GM21576 (cell line): ENCODE data around the gene CNPY3.

Experiments used
- ATAC-seq: cut with Tn5 transposase; IDR thresholded peaks from one replicate; pipeline ENCODE4 v1.9.1; 2021; ENCODE audit warnings: mild to moderate bottlenecking, moderate library complexity; ENCODE audit not compliant: unreplicated experiment

CNPY3 gene

DNA sequence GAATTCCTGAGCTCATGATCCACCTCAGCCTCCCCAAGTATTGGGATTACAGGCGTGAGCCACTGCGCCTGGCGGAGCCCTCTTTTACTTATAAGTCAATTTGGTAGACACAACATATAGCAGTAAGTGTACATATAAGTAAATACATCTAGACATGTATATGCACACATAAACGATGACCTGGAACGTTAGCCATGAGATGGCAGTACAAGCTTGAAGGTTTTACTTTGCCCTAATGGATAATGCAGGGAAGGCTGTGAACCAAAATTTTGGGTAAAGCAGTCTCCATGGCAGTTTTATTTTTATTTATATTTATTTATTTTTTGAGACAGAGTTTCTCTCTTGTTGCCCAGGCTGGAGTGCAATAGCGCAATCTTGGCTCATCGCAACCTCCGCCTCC is 28.8 kb downstream of the CNPY3 start:
- ATAC-seq: no peak

DNA sequence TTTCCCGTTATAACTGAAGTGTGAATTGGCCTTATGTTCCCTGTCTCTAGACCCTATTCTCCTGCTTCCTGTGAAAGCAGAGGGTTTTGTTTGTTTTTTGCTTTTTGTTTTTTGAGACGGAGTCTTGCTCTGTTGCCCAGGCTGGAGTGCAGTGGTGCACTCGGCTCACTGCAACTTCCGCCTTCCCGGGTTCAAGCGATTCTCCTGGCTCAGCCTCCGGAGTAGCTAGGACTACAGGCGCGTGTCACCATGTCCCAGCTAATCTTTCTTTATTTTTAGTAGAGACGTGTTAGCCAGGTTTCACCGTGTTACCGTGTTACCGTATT is 30.6 kb downstream of the CNPY3 start:
- no peak for ATAC-seq

DNA sequence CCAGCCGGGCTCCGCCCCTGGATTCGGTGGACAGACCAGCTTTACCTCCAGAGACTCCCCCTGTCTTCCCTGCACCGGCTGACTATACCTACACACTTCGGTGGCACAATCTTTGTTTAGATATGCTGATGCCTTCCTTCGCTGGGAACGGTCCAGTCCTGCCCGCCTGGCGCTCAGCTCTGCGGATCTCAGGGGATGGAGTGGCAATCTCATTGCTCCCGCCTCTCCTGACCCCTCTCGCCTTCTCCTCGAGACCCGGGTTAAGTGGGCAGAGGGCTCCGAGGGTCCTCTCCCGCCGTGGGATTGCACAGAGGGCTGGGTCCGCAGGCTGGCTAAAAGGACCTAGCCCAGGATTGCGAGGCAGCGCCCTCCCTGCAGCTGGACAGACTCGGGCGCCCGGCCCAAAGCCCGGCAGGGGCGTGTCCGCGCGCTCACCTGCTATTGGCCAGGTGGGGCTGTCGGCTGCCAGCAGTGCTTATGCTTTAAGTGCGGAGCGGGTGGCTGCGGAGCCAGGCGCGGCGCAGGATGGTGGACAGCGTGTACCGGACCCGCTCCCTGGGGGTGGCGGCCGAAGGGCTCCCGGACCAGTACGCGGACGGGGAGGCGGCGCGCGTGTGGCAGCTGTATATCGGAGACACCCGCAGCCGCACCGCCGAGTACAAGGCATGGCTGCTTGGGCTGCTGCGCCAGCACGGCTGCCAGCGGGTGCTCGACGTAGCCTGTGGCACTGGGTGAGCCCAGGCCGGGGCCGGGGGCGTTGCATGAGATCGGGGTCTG is 31.2 kb downstream of the CNPY3 start, which contains the start of gene GNMT:
Gene GNMT, plus strand, starts transcription at position 512 of the 777 bp plus-strand sequence. Its CDS starts 14 bp downstream, at position 526.
- ATAC-seq: no peak

DNA sequence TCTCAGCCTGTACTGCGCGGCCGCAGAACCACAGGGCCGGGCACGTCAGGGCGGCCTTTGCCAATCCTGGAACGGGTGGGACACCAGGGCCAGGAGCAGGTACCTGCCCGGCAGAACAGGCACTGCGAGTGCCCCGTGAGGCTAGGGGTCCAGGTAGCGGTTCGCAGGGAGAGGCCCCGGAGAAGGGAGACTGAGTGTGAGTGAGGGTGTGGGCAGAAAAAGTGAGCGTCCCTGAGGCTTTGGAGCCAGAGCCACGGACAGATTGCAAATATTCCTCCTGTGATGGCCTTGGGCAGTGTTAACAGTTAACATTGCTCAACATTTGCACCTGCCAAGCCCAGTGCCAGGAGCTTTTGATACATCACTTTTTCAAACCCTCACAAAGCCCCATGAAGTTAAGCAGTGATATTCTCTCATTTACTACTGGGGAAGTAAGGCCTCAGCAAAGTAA is 31.8 kb downstream of the CNPY3 start:
- ATAC-seq: no peak

DNA sequence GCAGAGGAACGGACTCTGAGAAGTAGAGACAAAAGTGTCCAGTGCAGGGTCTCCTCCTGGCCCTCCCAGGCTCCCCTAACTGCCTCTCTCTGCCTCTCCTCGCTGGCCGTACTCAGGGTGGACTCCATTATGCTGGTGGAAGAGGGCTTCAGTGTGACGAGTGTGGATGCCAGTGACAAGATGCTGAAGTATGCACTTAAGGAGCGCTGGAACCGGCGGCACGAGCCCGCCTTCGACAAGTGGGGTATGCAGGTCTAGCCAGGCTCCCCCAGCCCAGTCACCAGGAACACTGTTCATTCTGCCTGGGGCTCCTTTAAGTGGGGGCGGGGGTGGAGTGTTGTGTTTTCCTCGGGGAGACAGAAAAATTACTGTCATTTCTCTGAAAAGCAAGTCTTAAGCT is 32.8 kb downstream of the CNPY3 start:
- ATAC-seq: no peak

DNA sequence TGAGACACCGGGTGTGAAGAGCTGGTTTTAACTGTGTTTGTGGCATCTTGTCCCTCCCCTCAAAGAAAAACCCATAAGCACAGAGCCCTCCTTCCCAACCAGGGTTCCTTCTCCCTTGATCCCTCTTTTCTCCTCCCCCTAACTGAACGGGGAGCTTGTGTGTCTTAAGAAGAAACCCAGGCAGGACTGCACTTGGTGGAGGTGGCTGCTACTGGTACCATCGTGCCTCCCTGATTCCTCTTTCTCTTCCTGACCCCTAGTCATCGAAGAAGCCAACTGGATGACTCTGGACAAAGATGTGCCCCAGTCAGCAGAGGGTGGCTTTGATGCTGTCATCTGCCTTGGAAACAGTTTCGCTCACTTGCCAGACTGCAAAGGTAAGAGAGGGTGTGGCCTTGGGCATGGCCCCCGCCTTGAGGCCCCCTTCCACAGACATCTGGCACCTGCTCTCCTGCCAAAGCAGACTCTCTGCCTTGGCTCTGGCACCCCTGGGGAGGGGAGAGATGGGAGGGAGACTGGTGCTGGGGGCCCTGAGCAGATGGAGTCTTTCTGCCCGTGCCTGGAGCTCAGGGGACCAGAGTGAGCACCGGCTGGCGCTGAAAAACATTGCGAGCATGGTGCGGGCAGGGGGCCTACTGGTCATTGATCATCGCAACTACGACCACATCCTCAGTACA is 33.4 kb downstream of the CNPY3 start:
- ATAC-seq: no peak

DNA sequence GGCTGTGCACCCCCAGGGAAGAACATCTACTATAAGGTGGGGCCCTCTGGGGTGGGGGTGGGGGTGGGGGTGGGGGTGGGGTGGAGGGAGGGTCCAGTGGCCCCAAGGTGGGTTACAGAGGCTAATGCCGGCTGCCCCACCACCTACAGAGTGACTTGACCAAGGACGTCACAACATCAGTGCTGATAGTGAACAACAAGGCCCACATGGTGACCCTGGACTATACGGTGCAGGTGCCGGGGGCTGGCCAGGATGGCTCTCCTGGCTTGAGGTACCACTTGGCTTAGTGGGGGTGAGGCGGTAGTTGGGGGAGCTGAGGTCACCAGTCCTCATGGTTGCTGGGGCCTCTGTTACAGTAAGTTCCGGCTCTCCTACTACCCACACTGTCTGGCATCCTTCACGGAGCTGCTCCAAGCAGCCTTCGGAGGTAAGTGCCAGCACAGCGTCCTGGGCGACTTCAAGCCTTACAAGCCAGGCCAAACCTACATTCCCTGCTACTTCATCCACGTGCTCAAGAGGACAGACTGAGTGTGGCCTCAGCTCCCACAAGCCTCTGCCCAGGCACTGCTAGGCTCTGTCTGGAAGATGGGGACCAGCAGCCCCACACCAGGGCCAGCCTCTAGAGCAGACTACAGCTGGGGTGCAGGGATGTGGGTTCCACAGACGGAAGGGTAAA is 34.0 kb downstream of the CNPY3 start:
- no peak for ATAC-seq

DNA sequence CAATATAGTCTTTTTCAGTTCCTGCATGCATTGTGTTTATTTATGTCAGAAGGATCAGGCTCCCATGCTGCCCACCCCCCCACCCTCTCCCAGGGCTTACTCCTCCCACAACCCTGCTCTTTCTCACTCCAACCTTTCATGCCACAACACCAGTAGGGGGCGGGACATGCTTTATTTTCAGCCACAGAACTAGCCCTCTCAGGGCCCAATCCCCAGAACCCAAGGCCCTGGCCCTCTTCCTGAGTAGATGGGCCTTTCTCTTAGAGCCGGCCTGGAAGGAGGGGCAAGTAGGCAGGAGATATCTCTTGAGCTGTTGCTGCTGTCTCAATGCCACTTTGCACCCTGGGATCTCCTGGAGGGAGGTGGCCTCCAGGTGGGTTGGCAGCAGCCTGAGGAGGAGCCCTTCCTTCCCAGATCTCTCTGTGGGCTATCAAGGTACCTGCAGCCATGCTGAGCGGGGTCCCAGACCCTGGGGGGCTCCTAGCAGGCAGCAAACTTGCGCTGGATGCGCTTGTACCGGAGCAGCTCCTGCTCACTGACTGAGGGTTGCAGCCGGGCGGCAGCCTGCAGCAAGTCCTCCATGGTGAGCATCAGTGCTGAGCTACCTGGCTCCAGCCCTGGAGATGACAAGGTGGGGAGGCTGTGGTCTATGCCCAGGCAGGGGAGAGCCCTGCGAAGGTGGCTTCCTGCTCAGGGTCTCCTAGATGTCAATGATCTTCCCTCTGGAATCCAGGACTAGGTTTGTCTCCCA is 34.8 kb downstream of the CNPY3 start:
- no peak for ATAC-seq

DNA sequence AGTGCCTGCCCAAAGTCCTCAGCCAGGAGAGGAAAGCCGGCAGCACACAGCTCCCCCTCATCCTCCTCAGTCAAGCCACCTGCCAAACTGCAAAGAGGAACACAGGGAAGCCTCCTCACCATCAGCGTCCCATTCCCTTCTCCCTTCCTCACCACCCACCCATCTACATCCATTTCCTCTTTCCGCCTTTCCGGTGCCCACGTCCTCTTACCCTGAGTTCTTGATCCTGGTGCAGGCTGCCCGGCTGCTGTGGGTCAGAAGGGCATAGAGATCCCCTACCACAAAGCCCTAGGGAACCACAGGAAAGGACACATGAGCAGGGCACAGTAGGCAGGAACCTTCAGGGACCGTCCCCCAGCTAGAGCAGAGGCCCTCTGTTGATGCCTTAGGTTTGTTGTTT is 37.3 kb downstream of the CNPY3 start:
- no peak for ATAC-seq

DNA sequence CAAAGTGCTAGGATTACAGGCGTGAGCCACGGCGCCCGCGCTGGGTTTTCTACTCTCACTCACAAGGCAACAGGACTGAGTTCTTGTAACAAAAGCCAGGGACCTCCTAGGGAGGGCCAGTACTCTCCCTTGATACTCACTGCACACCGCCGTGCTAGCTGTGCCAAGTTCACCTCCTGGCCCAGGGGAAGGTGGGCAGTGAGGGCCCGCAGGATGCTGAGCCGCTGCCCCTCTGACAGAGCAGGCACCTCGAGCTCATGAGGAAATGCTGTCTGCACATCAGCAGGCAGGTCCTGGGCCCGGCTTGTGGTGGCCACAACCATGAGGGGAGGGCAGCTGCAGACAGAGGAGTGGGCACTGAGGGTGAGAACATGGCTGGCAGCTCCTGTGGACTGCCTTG is 37.9 kb downstream of the CNPY3 start:
- no peak for ATAC-seq

DNA sequence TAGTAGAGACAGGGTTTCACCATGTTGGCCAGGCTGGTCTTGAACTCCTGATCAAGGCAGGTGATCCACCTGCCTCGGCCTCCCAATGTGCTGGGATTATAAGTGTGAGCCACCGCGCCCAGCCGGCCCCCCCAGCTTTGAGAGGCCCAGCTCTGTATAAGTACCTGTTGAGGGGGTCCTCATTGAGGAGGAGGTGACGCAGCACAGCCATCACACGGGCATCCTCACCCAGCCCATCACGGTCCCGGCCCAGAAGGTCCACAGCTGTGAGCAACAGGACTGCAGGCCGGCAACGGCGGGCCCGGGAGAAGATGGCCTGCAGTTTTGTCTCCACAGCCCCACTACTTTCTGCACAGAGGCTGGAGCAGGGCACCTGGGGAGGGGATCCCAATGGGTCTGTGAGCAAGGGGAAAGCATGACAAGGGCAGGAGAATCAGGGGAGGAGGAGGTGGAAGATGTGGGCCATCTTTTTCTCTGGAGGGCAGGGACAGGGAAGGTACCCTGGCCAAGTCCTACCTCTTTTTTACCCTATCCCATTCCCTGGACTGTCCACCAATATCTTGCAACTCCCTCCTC is 38.9 kb downstream of the CNPY3 start:
- no peak for ATAC-seq

DNA sequence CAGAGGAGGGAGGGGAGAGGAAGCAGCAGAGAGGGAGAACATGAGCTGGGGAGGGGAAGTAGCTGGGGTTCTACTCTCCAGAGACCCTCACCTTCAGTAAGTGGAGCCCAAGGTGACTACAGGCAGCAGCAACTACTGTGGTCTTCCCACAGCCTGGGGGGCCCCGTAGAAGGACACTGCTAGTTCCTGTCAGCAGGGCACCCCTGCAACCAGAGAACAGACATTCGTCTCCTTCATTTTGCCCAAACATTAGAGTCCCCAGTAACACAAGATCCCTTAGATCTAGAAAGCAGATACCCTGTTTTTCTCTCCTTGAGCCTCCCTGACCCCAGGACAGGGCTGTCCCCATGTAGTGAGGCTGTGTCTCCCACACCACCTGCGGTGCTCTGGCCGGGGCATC is 39.5 kb downstream of the CNPY3 start:
- ATAC-seq: no peak

DNA sequence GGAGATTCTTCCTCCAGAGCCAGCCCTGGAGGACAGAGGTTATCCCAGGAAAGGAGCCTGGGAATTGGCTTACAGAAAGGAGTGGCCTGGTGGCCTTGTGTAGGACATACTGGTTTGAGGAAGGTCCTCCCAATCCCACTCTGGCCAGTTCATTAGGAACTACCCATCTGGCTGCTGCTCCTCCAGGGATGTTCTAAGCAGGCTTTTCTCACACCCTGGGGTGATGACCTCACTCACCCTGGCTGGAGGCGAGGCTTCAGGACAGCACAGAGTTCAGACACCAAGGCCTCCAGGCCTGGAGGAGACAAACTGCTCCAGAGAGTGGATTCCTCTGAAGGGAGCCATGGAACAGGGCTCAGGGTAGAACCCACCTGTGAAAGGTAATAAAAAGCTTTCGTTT is 40.2 kb downstream of the CNPY3 start:
- no peak for ATAC-seq

DNA sequence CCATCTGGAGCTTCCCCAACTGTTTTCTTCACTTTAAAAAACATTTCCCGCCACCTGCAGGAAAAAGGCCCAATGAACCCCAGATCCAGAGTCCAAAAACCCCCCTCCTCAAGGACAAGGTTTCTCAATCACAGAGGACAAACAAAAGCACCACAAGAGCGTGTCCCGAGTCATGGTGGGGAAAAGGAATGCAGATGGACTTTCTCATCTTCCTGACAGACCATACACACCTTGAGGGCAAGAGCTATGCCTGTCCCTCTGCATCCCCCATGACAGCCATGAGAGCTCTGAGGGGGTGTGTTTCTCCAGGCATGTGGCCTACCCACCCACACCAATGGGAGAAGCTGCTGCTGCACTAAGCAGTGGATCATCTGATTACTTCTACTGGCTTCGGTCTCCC is 40.7 kb downstream of the CNPY3 start:
- ATAC-seq: no peak

DNA sequence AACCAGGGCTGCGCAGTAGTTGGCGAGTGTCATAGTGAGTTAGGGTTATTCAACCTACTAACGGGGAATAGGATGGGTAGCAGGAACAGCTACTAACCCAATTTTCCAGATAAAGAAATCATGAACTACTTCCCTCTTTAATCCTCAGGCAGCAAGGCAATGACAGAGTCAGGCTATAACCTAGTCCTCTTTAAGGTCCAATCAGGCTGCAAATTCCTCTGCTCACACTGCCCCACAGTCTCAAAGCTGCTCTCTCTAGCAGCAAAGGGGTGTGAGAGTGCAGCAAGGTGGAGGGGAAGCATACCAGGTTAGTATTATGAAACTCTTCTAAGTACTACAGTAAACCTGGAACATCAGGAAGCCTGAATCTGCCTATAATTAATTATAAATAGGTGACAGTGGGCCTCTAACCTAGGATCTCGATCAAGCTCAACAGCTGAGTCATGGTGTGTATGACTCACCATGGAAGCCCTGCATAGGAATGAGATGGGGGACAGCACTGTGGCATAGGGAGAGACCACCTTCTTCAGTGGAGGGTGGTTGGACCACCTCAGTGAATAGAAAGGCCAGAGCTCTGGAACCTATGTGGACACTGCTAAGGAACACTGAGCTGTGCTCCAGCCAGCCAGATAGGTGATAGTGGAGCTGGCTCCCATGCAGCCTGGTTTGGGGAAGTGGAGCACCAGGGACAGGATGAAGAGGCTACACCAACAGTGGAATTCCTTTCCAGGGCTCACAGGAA is 41.8 kb downstream of the CNPY3 start:
- no peak for ATAC-seq

DNA sequence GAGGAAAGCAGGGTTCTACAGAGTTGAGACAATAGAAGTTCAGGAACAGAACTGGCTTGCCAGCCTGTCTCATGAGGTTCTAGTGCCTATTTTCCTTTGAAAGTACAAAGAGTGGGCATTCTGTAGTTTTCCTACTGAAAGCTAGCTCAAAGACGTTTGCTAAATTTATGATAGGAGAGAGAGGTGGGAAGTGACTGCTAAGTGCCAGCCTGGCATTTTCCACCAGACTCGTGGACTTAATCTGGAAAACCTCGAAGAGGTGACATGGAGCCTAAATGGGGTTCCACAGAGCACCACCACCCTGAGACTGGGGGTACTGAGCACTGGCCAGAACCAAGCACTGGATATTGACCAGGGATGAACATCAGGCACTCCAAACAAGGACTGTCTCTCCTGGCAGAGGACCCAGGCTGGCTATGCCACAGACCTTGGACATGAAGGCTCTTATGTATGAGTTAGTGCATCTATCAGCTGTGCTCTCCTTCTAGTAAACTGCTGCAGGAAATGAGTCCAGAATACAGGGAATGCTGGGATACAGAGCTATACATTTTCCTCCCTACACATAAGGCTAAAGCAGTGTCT is 42.6 kb downstream of the CNPY3 start:
- no peak for ATAC-seq

DNA sequence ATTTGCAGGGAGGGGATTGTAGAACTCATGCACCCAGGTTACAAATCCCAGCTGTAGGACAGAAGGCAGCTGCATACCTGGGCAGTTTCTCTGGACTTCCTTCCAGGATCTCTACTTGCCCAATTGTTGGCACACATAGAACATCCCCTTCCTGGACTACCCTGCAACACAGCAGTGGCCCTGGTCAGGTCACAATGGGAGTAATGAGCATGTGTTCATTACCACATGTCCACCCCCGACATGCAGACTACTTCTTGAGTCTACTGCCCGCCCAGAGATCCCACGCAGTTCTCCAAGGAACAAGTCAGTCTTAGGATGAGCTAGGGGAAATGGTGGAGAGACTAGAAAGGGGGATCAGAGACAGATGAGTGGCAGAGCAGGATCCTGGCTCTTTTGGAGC is 44.6 kb downstream of the CNPY3 start:
- no peak for ATAC-seq

DNA sequence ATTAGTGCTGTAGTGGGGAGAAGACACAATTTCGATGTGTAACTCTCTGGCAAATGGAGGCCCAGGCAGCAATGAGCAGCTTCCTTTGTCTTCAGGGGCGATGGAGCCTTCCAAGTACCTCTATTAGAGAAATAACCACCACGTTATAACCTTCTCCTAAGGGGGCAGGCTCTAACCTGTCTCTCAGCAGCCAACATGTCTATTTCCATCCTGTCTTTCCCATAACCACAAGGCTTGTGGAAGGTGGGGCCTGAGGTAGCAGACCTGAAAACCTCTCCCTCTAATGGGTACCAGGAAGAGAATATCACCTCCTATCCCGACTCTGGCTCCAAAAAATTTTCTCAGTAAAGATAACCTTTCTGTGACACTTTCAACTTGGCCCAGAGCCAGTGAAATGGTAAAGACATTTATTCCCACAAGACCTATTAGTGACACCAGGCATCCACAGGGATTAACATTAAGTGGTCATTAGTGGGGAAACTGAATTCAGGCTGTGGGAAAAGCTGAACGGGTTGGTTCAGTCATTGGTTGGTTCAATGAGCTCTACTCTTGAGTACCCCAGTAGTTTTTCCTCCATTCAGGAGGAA is 45.7 kb downstream of the CNPY3 start:
- ATAC-seq: no peak

DNA sequence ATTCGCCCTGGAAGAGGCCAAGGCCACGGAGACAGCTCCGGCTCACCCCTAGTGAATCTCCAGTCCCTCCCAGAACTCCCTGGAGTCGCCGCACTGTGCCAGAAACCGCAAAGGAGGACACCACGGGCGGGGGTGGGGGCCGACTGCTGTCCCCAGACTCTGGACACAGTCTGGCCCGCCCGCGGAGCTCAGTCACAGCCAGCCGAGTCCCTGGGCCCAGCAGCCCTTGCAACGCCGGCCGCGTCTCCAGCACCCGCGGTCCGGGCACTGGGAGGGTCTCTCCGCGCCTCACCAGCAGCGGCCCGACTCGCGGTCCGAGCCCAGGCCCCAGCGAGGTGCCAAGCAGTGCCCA is 49.2 kb downstream of the CNPY3 start:
- no peak for ATAC-seq
